Upper lobe of left lung (tissue), 6 donors: ENCODE measurements around the gene ADGRL3. TPM values are rescaled to one million over a fixed set of nuclear protein-coding genes. Genes with fewer than 3 reads are reported as not detected.

Experiments
- ATAC-seq, 2 donors: fragments of 200-7000 bp; cut with Tn5 transposase; one replicate each; pipeline ENCODE4 v1.9.1; 2022; ENCODE audit warnings: mild to moderate bottlenecking in 2 of 2, moderate library complexity in 2 of 2; ENCODE audit not compliant: low FRiP score in 2 of 2
- DNase-seq, 2 donors: peaks; one replicate each; pipeline ENCODE4 v3.0.0-alpha.2; 2019 to 2020
- H3K27ac ChIP-seq, 4 donors: fragments of 200-600 bp; sonication (generic); one replicate each; pipeline ENCODE4 v1.5.1; 2016 to 2019
- H3K27me3 ChIP-seq, 4 donors: fragments of 200-600 bp; sonication (generic); one replicate each; pipeline ENCODE4 v1.5.1; 2017 to 2019
- H3K36me3 ChIP-seq, 4 donors: fragments of 200-600 bp; sonication (generic); one replicate each; pipeline ENCODE4 v1.5.1; 2016 to 2019
- H3K4me1 ChIP-seq, 4 donors: fragments of 200-600 bp; sonication (generic); one replicate each; pipeline ENCODE4 v1.5.1; 2018 to 2019
- H3K4me3 ChIP-seq, 4 donors: fragments of 200-600 bp; sonication (generic); one replicate each; pipeline ENCODE4 v1.5.1; 2017 to 2019; ENCODE audit warnings: mild to moderate bottlenecking in 2 of 4, moderate library complexity in 1 of 4
- H3K9me3 ChIP-seq, 4 donors: fragments of 200-600 bp; sonication (generic); one replicate each; pipeline ENCODE4 v1.5.1; 2018 to 2019
- EP300 ChIP-seq, 4 donors: sonication (generic); formaldehyde crosslinking; IDR thresholded peaks; one replicate each; pipeline ENCODE4 v1.5.1; 2017; ENCODE audit warnings: antibody characterized with exemption in 4 of 4, control low read depth in 2 of 4
- POLR2A ChIP-seq, 4 donors: fragments of 450-650 bp; IDR thresholded peaks; one replicate each; pipeline ENCODE4 v1.5.1; 2016 to 2017; ENCODE audit warnings: antibody characterized with exemption in 4 of 4, mild to moderate bottlenecking in 2 of 4
- POLR2AphosphoS5 ChIP-seq, 2 donors: sonication (generic); formaldehyde crosslinking; IDR thresholded peaks; one replicate each; pipeline ENCODE4 v1.5.1; 2017; ENCODE audit warnings: antibody characterized with exemption in 2 of 2
- WGBS, 2 donors: methylation state at CpG; one replicate each; pipeline ENCODE4 v1.1.5; 2017 to 2018; 5-methylcytosine and 5-hydroxymethylcytosine counted together
- total RNA-seq, 6 donors: library from RNA; depleted of rRNA in 4 of 6; stranded (reverse); fragments of >200 nt in 4 of 6; gene quantifications; one replicate each; pipeline versions ENCODE4 v1.1.0 to v1.2.1, GENCODE V29; 2016 to 2021
- TF ChIP-seq, protein P1 (sequence below), 6 experiments: fragments of 450-650 bp in 4 of 6; fragments of 200-600 bp in 2 of 6; sonication (generic) in 2 of 6; IDR thresholded peaks; one replicate each; pipeline ENCODE4 v1.5.1; 2016 to 2019; ENCODE audit warnings: antibody characterized with exemption in 6 of 6
- donor health status: DM: no; HTN: no; CAD: no; lungs with moderate emphysema.
- donor health status: DM: no; HTN: yes; CAD: no; lungs with severe emphysema.

The ADGRL3 gene
- total RNA-seq, 6 donors from 2014 or later = 1.0 to 8.5 (median 2.9) TPM

DNA sequence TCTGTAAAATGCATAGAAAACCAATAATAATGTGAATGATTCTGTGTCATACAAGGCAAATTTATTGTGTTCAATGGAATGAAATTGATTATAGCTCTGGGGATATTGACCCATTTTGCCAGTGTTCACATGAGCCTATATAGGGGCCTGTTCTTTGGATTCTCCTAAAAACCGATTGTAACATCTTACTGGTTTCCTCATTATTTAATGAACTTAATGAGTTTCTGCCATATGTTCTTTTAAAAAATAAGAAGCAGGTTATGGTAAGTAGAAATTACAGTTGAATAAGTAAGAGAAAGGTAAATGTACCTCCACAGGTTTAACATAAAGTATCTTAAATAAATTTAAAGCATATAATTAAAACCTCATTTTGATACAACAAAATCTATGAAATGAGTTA lies 24.6 kb upstream of the ADGRL3 start:
- DNase-seq (no peak), ATAC-seq (no peak)
- TF ChIP-seq POLR2A (IDR thresholded peaks at IDR 0.05) (no peak), EP300 (IDR thresholded peaks at IDR 0.05) (no peak), POLR2AphosphoS5 (IDR thresholded peaks at IDR 0.05) (no peak)
- TF ChIP-seq, protein P1, sequence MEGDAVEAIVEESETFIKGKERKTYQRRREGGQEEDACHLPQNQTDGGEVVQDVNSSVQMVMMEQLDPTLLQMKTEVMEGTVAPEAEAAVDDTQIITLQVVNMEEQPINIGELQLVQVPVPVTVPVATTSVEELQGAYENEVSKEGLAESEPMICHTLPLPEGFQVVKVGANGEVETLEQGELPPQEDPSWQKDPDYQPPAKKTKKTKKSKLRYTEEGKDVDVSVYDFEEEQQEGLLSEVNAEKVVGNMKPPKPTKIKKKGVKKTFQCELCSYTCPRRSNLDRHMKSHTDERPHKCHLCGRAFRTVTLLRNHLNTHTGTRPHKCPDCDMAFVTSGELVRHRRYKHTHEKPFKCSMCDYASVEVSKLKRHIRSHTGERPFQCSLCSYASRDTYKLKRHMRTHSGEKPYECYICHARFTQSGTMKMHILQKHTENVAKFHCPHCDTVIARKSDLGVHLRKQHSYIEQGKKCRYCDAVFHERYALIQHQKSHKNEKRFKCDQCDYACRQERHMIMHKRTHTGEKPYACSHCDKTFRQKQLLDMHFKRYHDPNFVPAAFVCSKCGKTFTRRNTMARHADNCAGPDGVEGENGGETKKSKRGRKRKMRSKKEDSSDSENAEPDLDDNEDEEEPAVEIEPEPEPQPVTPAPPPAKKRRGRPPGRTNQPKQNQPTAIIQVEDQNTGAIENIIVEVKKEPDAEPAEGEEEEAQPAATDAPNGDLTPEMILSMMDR (IDR thresholded peaks at IDR 0.05) = no peak
- H3K27me3 ChIP-seq = no peaks in the 10 kb centered on the region
- H3K4me3 ChIP-seq = no peak overlapping the region
- no peaks in the 10 kb centered on the region for H3K36me3 ChIP-seq
- H3K4me1 ChIP-seq = no peaks in the 10 kb centered on the region
- 86 to 93% methylated on average over 1 of the region's 1 CpG for WGBS, 2 donors
- no peak overlapping the region for H3K27ac ChIP-seq
- no peaks in the 10 kb centered on the region for H3K9me3 ChIP-seq

DNA sequence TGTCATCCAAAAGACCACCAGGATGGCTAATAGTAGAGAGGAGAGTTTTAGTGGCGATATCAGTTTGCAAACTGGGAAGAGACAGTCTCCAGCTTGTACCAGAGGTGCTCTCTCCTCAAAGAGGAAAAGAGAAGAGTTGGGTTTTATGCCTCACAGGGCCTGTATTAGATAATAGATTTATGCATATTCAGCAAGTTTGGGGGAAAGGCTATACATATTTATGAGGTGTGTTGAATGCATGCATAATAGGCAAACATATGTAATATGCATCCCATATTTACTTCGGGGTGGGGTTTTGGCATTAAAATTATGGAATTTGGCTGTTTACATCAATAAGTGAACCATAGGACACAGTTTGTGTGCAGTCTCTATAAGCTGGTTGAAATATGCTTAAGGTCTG lies 22.8 kb upstream of the ADGRL3 start:
- H3K36me3 ChIP-seq = no peaks in the 10 kb centered on the region
- 82 to 96% methylated on average over 2 of the region's 2 CpGs for WGBS, 2 donors

DNA sequence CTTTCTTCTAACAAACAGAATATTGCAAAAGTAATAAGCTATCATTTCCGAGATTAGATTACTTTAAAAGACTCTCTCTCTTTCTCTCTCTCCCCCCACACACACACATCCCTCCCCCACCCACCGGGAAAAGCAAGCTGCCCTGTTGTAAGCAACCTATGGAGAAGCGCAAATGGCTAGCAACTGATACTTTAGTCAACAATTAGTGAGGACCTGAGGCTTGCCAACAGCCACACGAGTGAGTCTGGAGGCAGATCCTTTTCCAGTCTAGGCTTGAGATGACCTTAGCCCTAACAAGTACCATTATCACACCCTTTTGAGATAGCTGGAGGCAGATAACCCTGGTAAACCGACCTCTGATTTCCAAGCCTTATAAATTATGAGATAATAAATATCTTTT lies 19.7 kb upstream of the ADGRL3 start:
- H3K27ac ChIP-seq = no peak overlapping the region
- peaks cover 0 to 12% (median 0%) of the 10 kb centered on the region in 4 donors for H3K9me3 ChIP-seq
- ATAC-seq (no peak), DNase-seq (no peak)
- H3K27me3 ChIP-seq = no peaks in the 10 kb centered on the region
- TF ChIP-seq POLR2A (IDR thresholded peaks at IDR 0.05) (no peak), POLR2AphosphoS5 (IDR thresholded peaks at IDR 0.05) (no peak), EP300 (IDR thresholded peaks at IDR 0.05) (no peak)
- TF ChIP-seq, protein P1 (IDR thresholded peaks at IDR 0.05) = no peak
- H3K4me3 ChIP-seq = no peak overlapping the region
- no peaks in the 10 kb centered on the region for H3K4me1 ChIP-seq
- 51 to 62% methylated on average over 5 of the region's 5 CpGs for WGBS, 2 donors
- no peaks in the 10 kb centered on the region for H3K36me3 ChIP-seq

More for the DNA sequence above, 22.8 kb upstream of the ADGRL3 start:
- ATAC-seq (no peak), DNase-seq (no peak)
- no peaks in the 10 kb centered on the region for H3K9me3 ChIP-seq
- no peaks in the 10 kb centered on the region for H3K4me1 ChIP-seq
- no peak overlapping the region for H3K4me3 ChIP-seq
- no peaks in the 10 kb centered on the region for H3K27me3 ChIP-seq
- TF ChIP-seq POLR2A (IDR thresholded peaks at IDR 0.05) (no peak), POLR2AphosphoS5 (IDR thresholded peaks at IDR 0.05) (no peak), EP300 (IDR thresholded peaks at IDR 0.05) (no peak)
- TF ChIP-seq, protein P1 (IDR thresholded peaks at IDR 0.05) = no peak
- H3K27ac ChIP-seq = no peak overlapping the region

DNA sequence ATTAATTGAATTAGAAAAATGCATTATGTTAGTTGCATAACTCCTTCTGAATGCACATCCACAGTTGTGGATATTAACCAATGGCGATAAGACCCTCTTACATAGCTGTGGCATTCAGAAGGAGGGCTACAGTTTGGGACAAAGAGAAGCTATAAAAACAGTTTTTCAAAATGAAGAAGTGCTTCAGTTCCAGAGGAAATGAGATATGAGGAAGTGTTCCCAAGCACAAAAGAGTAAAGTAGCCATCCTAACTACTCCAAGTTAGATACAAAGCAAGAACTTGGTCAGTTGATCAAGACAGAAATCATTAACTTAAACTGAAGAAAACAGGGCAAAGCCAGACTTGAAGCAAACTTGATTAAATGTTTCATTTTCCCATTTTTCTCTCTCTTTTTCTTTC lies 17.2 kb upstream of the ADGRL3 start:
- DNase-seq (no peak), ATAC-seq (no peak)
- Histone ChIP-seq H3K36me3 (no peaks in the 10 kb centered on the region), H3K9me3 (peaks cover 0 to 13% (median 0%) of the 10 kb centered on the region in 4 donors), H3K27ac (no peak overlapping the region), H3K27me3 (no peaks in the 10 kb centered on the region), H3K4me3 (no peak overlapping the region), H3K4me1 (no peaks in the 10 kb centered on the region)
- TF ChIP-seq POLR2A (IDR thresholded peaks at IDR 0.05) (no peak), POLR2AphosphoS5 (IDR thresholded peaks at IDR 0.05) (no peak), EP300 (IDR thresholded peaks at IDR 0.05) (no peak)
- TF ChIP-seq, protein P1 (IDR thresholded peaks at IDR 0.05) = no peak
- WGBS, 2 donors = 90 to 91% methylated on average over 1 of the region's 1 CpG

DNA sequence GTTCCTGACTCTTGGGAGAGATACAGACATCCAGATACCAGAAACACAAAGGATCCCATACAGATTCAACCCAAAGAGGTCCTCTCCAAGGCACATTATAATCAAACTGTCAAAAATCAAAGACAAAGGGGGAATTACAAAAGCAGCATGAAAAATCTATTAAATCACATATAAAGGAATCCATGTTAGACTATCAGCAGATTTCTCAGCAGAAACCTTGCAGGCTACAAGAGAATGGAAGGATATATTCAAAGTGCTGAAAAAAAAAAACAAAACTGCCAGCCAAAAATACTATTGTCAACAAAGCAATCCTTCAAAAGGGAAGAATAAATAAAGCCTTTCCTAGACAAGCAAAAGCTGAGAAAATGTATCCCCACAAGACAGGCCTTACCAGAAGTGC lies 14.8 kb upstream of the ADGRL3 start:
- H3K4me1 ChIP-seq = no peaks in the 10 kb centered on the region
- ATAC-seq (no peak), DNase-seq (no peak)
- TF ChIP-seq POLR2A (IDR thresholded peaks at IDR 0.05) (no peak), POLR2AphosphoS5 (IDR thresholded peaks at IDR 0.05) (no peak), EP300 (IDR thresholded peaks at IDR 0.05) (no peak)
- TF ChIP-seq, protein P1 (IDR thresholded peaks at IDR 0.05) = no peak
- no peak overlapping the region for H3K27ac ChIP-seq
- no peaks in the 10 kb centered on the region for H3K36me3 ChIP-seq
- H3K27me3 ChIP-seq = no peaks in the 10 kb centered on the region
- no peak overlapping the region for H3K4me3 ChIP-seq
- peaks cover 0 to 13% (median 0%) of the 10 kb centered on the region in 4 donors for H3K9me3 ChIP-seq
